ENCODE data around the gene TBC1D13.

TBC1D13 gene

GRCh38 chr9:128787659-128788058 is 606 bp downstream of the TBC1D13 start:
- H3K79me1 ChIP-seq (replicated peaks; ENCODE audit: low read length, poor library complexity, severe bottlenecking), result peaks cover 28% of the 10 kb centered on the region
- no peaks in the 10 kb centered on the region for H3K9me3 ChIP-seq (ENCODE audit: control insufficient read depth, low read length)
- peak overlapping the region in 1 of 2 experiments; percentile 100 for H3K18ac ChIP-seq (ENCODE audit: low read depth in 1 of 2, low read length in 2 of 2)
- 8% methylated on average over 6 of the region's 7 CpGs for WGBS
- peak overlapping the region; percentile 98 for H3K4me2 ChIP-seq (ENCODE audit: low read length, poor library complexity, severe bottlenecking)
- peak overlapping the region; percentile 79 for H3K27ac ChIP-seq (ENCODE audit: low read length, poor library complexity, severe bottlenecking)
- peak overlapping the region; percentile 73 to 99 for H3K4ac ChIP-seq (ENCODE audit: low read depth in 1 of 2, low read length in 2 of 2)
- no peak overlapping the region for H2AK5ac ChIP-seq (ENCODE audit: low read length, severe bottlenecking)
- H3K4me1 ChIP-seq (ENCODE audit: control insufficient read depth, insufficient read depth, low read depth, low read length), result peaks cover 14% of the 10 kb centered on the region
- H2BK5ac ChIP-seq (ENCODE audit: low read depth, low read length, poor library complexity, severe bottlenecking), result no peak overlapping the region
- peak overlapping the region; percentile 98 to 99 for H3K4me3 ChIP-seq (ENCODE audit: insufficient read depth in 1 of 2, low read depth in 1 of 2, low read length in 2 of 2)
- no peak overlapping the region for H2BK15ac ChIP-seq (ENCODE audit: low read depth, poor library complexity, severe bottlenecking)
- H2BK120ac ChIP-seq (ENCODE audit: low read depth, low read length), result peak overlapping the region; percentile 36
- H3K27me3 ChIP-seq (ENCODE audit: control insufficient read depth in 1 of 2, insufficient read depth in 1 of 2, low read length in 2 of 2), result no peaks in the 10 kb centered on the region
- H3K14ac ChIP-seq (ENCODE audit: low read length in 2 of 2), result no peak overlapping the region
- peak overlapping the region; percentile 94 for H3K9ac ChIP-seq (ENCODE audit: low read length)
- peak; percentile 38 for DNase-seq
- H4K91ac ChIP-seq (ENCODE audit: low read length), result no peak overlapping the region
- no peak overlapping the region for H2BK12ac ChIP-seq (ENCODE audit: low read length in 2 of 2)
- peaks cover 29 to 32% of the 10 kb centered on the region in 2 experiments for H3K36me3 ChIP-seq (ENCODE audit: control insufficient read depth in 1 of 2, insufficient read depth in 2 of 2, low read depth in 1 of 2, low read length in 2 of 2)
- peak overlapping the region; percentile 95 for H2AFZ ChIP-seq (ENCODE audit: low read depth, low read length)
- H3K23ac ChIP-seq (ENCODE audit: low read length in 2 of 2), result no peak overlapping the region
- peak overlapping the region; percentile 88 for H4K8ac ChIP-seq (ENCODE audit: low read length)

GRCh38 chr9:128788445-128788844 is 1.4 kb downstream of the TBC1D13 start:
- 100% methylated on average over 1 of the region's 1 CpG for WGBS
- DNase-seq, result no peak

DNA sequence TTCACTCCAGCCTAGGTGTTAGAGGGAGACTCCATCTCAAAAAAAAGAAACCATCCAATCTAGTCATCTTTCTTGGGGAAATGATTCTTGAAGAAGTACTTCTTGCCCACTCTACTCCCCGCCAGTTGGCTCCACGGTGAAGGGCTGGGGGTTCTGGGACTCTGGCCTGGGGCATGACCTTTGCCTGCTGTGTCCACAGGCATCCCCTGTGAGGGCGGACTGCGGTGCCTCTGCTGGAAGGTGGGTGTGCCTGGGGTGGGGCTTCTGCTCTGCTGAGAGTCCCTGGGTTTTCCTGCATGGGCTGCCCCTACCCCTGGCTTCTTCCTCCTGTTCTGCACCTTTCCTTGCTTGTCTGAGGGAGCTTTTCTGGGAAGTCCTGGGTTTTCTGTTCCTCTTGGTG is 3.5 kb downstream of the TBC1D13 start:
- H2BK120ac ChIP-seq (ENCODE audit: low read depth, low read length), result no peak overlapping the region
- 99% methylated on average over 4 of the region's 4 CpGs for WGBS

More at GRCh38 chr9:128788445-128788844, 1.4 kb downstream of the TBC1D13 start:
- no peak overlapping the region for H4K8ac ChIP-seq (ENCODE audit: low read length)
- H3K79me1 ChIP-seq (replicated peaks; ENCODE audit: low read length, poor library complexity, severe bottlenecking), result peaks cover 34% of the 10 kb centered on the region
- no peak overlapping the region for H2BK15ac ChIP-seq (ENCODE audit: low read depth, poor library complexity, severe bottlenecking)
- no peak overlapping the region for H2AFZ ChIP-seq (ENCODE audit: low read depth, low read length)
- no peaks in the 10 kb centered on the region for H3K27me3 ChIP-seq (ENCODE audit: control insufficient read depth in 1 of 2, insufficient read depth in 1 of 2, low read length in 2 of 2)
- no peak overlapping the region for H2BK12ac ChIP-seq (ENCODE audit: low read length in 2 of 2)
- H3K14ac ChIP-seq (ENCODE audit: low read length in 2 of 2), result no peak overlapping the region
- no peak overlapping the region for H3K18ac ChIP-seq (ENCODE audit: low read depth in 1 of 2, low read length in 2 of 2)
- no peaks in the 10 kb centered on the region for H3K9me3 ChIP-seq (ENCODE audit: control insufficient read depth, low read length)
- H3K4me2 ChIP-seq (ENCODE audit: low read length, poor library complexity, severe bottlenecking), result peak overlapping the region; percentile 98
- no peak overlapping the region for H3K4ac ChIP-seq (ENCODE audit: low read depth in 1 of 2, low read length in 2 of 2)
- H3K4me3 ChIP-seq (ENCODE audit: insufficient read depth in 1 of 2, low read depth in 1 of 2, low read length in 2 of 2), result peak overlapping the region in 1 of 2 experiments; percentile 98
- peak overlapping the region; percentile 94 for H3K9ac ChIP-seq (ENCODE audit: low read length)
- peaks cover 12% of the 10 kb centered on the region for H3K4me1 ChIP-seq (ENCODE audit: control insufficient read depth, insufficient read depth, low read depth, low read length)
- H3K27ac ChIP-seq (ENCODE audit: low read length, poor library complexity, severe bottlenecking), result no peak overlapping the region
- H2BK5ac ChIP-seq (ENCODE audit: low read depth, low read length, poor library complexity, severe bottlenecking), result no peak overlapping the region
- no peak overlapping the region for H2BK120ac ChIP-seq (ENCODE audit: low read depth, low read length)
- H4K91ac ChIP-seq (ENCODE audit: low read length), result no peak overlapping the region
- peaks cover 36 to 40% of the 10 kb centered on the region in 2 experiments for H3K36me3 ChIP-seq (ENCODE audit: control insufficient read depth in 1 of 2, insufficient read depth in 2 of 2, low read depth in 1 of 2, low read length in 2 of 2)
- no peak overlapping the region for H2AK5ac ChIP-seq (ENCODE audit: low read length, severe bottlenecking)
- no peak overlapping the region for H3K23ac ChIP-seq (ENCODE audit: low read length in 2 of 2)

DNA sequence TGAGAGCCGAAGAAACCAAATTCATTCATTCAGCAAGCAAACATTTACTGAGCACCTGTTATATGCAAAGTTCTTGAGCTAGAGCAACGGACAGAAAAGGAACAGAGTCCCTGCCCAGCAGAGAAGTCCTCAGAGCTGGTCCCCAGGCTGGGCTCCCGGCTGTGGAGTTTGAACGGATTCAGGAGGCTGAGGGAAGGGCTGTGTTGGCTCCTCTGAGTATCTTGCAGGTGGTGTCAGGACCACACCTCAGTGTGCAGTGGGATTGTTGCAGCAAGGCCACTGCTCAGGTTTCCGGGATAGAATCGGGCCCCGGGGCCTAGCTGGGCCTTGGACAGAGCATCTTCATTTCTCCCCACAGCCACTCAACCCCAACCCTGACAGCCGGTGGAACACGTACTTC is 5.1 kb downstream of the TBC1D13 start:
- no peak for DNase-seq
- H3K4ac ChIP-seq (ENCODE audit: low read depth in 1 of 2, low read length in 2 of 2), result no peak overlapping the region
- no peaks in the 10 kb centered on the region for H3K9me3 ChIP-seq (ENCODE audit: control insufficient read depth, low read length)
- H3K18ac ChIP-seq (ENCODE audit: low read depth in 1 of 2, low read length in 2 of 2), result no peak overlapping the region
- H2BK15ac ChIP-seq (ENCODE audit: low read depth, poor library complexity, severe bottlenecking), result no peak overlapping the region
- peaks cover 59 to 62% of the 10 kb centered on the region in 2 experiments for H3K36me3 ChIP-seq (ENCODE audit: control insufficient read depth in 1 of 2, insufficient read depth in 2 of 2, low read depth in 1 of 2, low read length in 2 of 2)
- no peak overlapping the region for H3K4me3 ChIP-seq (ENCODE audit: insufficient read depth in 1 of 2, low read depth in 1 of 2, low read length in 2 of 2)
- no peak overlapping the region for H4K91ac ChIP-seq (ENCODE audit: low read length)
- H2BK12ac ChIP-seq (ENCODE audit: low read length in 2 of 2), result no peak overlapping the region
- H2AFZ ChIP-seq (ENCODE audit: low read depth, low read length), result no peak overlapping the region
- H4K8ac ChIP-seq (ENCODE audit: low read length), result no peak overlapping the region
- no peaks in the 10 kb centered on the region for H3K27me3 ChIP-seq (ENCODE audit: control insufficient read depth in 1 of 2, insufficient read depth in 1 of 2, low read length in 2 of 2)
- no peak overlapping the region for H2AK5ac ChIP-seq (ENCODE audit: low read length, severe bottlenecking)
- no peak overlapping the region for H3K27ac ChIP-seq (ENCODE audit: low read length, poor library complexity, severe bottlenecking)
- no peak overlapping the region for H3K4me2 ChIP-seq (ENCODE audit: low read length, poor library complexity, severe bottlenecking)
- H3K9ac ChIP-seq (ENCODE audit: low read length), result no peak overlapping the region
- no peak overlapping the region for H3K14ac ChIP-seq (ENCODE audit: low read length in 2 of 2)
- H3K79me1 ChIP-seq (replicated peaks; ENCODE audit: low read length, poor library complexity, severe bottlenecking), result peaks cover 45% of the 10 kb centered on the region
- H2BK120ac ChIP-seq (ENCODE audit: low read depth, low read length), result no peak overlapping the region
- peaks cover 7% of the 10 kb centered on the region for H3K4me1 ChIP-seq (ENCODE audit: control insufficient read depth, insufficient read depth, low read depth, low read length)
- 98% methylated on average over 9 of the region's 9 CpGs for WGBS
- H2BK5ac ChIP-seq (ENCODE audit: low read depth, low read length, poor library complexity, severe bottlenecking), result no peak overlapping the region
- no peak overlapping the region for H3K23ac ChIP-seq (ENCODE audit: low read length in 2 of 2)

More for the DNA sequence above, 3.5 kb downstream of the TBC1D13 start:
- Histone ChIP-seq H2BK15ac (ENCODE audit: low read depth, poor library complexity, severe bottlenecking) (no peak overlapping the region), H3K4me2 (ENCODE audit: low read length, poor library complexity, severe bottlenecking) (no peak overlapping the region), H2BK12ac (ENCODE audit: low read length in 2 of 2) (no peak overlapping the region), H3K4ac (ENCODE audit: low read depth in 1 of 2, low read length in 2 of 2) (no peak overlapping the region), H3K27ac (ENCODE audit: low read length, poor library complexity, severe bottlenecking) (no peak overlapping the region), H2BK5ac (ENCODE audit: low read depth, low read length, poor library complexity, severe bottlenecking) (no peak overlapping the region), H2AFZ (ENCODE audit: low read depth, low read length) (no peak overlapping the region), H3K23ac (ENCODE audit: low read length in 2 of 2) (no peak overlapping the region), H3K79me1 (replicated peaks; ENCODE audit: low read length, poor library complexity, severe bottlenecking) (peaks cover 42% of the 10 kb centered on the region), H3K18ac (ENCODE audit: low read depth in 1 of 2, low read length in 2 of 2) (no peak overlapping the region), H3K36me3 (ENCODE audit: control insufficient read depth in 1 of 2, insufficient read depth in 2 of 2, low read depth in 1 of 2, low read length in 2 of 2) (peaks cover 52% of the 10 kb centered on the region in 2 experiments), H3K4me3 (ENCODE audit: insufficient read depth in 1 of 2, low read depth in 1 of 2, low read length in 2 of 2) (no peak overlapping the region), H3K9ac (ENCODE audit: low read length) (no peak overlapping the region), H2AK5ac (ENCODE audit: low read length, severe bottlenecking) (no peak overlapping the region), H4K8ac (ENCODE audit: low read length) (no peak overlapping the region), H3K9me3 (ENCODE audit: control insufficient read depth, low read length) (no peaks in the 10 kb centered on the region), H3K27me3 (ENCODE audit: control insufficient read depth in 1 of 2, insufficient read depth in 1 of 2, low read length in 2 of 2) (no peaks in the 10 kb centered on the region), H3K14ac (ENCODE audit: low read length in 2 of 2) (no peak overlapping the region), H3K4me1 (ENCODE audit: control insufficient read depth, insufficient read depth, low read depth, low read length) (peaks cover 12% of the 10 kb centered on the region), H4K91ac (ENCODE audit: low read length) (no peak overlapping the region)
- no peak for DNase-seq
